Astrocyte (in vitro differentiated cells and primary cell): ENCODE measurements around the gene CCL22. TPM values are rescaled to one million over a fixed set of nuclear protein-coding genes. Genes with fewer than 3 reads are reported as not detected.

Source experiments
- DNase-seq: peaks from one replicate; pipeline ENCODE4 v3.0.0-alpha.2; 2010; ENCODE audit warnings: low read depth
- FAIRE-seq: peaks from 2 replicates; lab custom pipeline; 2011; peaks lifted over from hg19 to GRCh38; lab: Jason Lieb, UNC
- H2AFZ ChIP-seq: 2 replicates; pipeline ENCODE4 v1.6.0; 2012; ENCODE audit warnings: low read depth, low read length, inconsistent platforms
- H3K27ac ChIP-seq: 2 replicates; pipeline ENCODE4 v1.5.1; 2011; ENCODE audit warnings: low read depth, low read length, inconsistent platforms
- H3K27me3 ChIP-seq: 2 replicates; pipeline ENCODE4 v1.6.0; 2011; ENCODE audit warnings: low read length, inconsistent platforms; ENCODE audit not compliant: insufficient read depth
- H3K36me3 ChIP-seq: 2 replicates; pipeline ENCODE4 v1.5.1; 2011; ENCODE audit warnings: low read length, inconsistent platforms; ENCODE audit not compliant: insufficient read depth
- H3K4me1 ChIP-seq: 2 replicates; pipeline ENCODE4 v1.5.1; 2011; ENCODE audit warnings: low read length, inconsistent platforms; ENCODE audit not compliant: insufficient read depth
- H3K4me2 ChIP-seq: 2 replicates; pipeline ENCODE4 v1.6.0; 2012; ENCODE audit warnings: low read length, inconsistent platforms
- H3K4me3 ChIP-seq: 2 replicates; pipeline ENCODE4 v1.5.1; 2011; ENCODE audit warnings: low read depth, mild to moderate bottlenecking, low read length, inconsistent platforms; ENCODE audit not compliant: insufficient read depth
- H3K79me2 ChIP-seq: 2 replicates; pipeline ENCODE4 v1.6.0; 2012; ENCODE audit warnings: mild to moderate bottlenecking, low read length, inconsistent platforms; ENCODE audit not compliant: insufficient read depth
- H3K9ac ChIP-seq: 2 replicates; pipeline ENCODE4 v1.6.0; 2012; ENCODE audit warnings: mild to moderate bottlenecking, low read length, inconsistent platforms
- H3K9me3 ChIP-seq: 2 replicates; pipeline ENCODE4 v1.5.1; 2012; ENCODE audit warnings: low read depth, mild to moderate bottlenecking, low read length, inconsistent platforms; ENCODE audit not compliant: insufficient read depth
- H4K20me1 ChIP-seq: 2 replicates; pipeline ENCODE4 v1.6.0; 2012; ENCODE audit warnings: low read length, inconsistent platforms; ENCODE audit not compliant: insufficient read depth
- H3K27ac Mint-ChIP-seq: one replicate; pipeline ENCODE4 v1.8.0; 2021; ENCODE audit warnings: mild to moderate bottlenecking, mixed read lengths; ENCODE audit not compliant: unreplicated experiment
- H3K27me3 Mint-ChIP-seq: one replicate; pipeline ENCODE4 v1.8.0; 2021; ENCODE audit warnings: low read depth, mixed read lengths; ENCODE audit not compliant: unreplicated experiment
- H3K36me3 Mint-ChIP-seq: one replicate; pipeline ENCODE4 v1.8.0; 2021; ENCODE audit warnings: low read depth, mixed read lengths; ENCODE audit not compliant: unreplicated experiment
- H3K4me1 Mint-ChIP-seq: one replicate; pipeline ENCODE4 v1.8.0; 2021; ENCODE audit warnings: low read depth, mixed read lengths; ENCODE audit not compliant: unreplicated experiment
- H3K4me3 Mint-ChIP-seq: one replicate; pipeline ENCODE4 v1.8.0; 2021; ENCODE audit warnings: mild to moderate bottlenecking, moderate library complexity, mixed read lengths; ENCODE audit not compliant: unreplicated experiment
- H3K9me3 Mint-ChIP-seq: one replicate; pipeline ENCODE4 v1.8.0; 2021; ENCODE audit warnings: mild to moderate bottlenecking, mixed read lengths; ENCODE audit not compliant: unreplicated experiment
- EZH2 ChIP-seq: IDR thresholded peaks from 2 replicates; pipeline ENCODE4 v1.6.1; 2012; ENCODE audit warnings: mild to moderate bottlenecking, low read length, inconsistent platforms; ENCODE audit not compliant: insufficient read depth
- total RNA-seq: library from RNA; stranded (reverse); gene quantifications from 2 replicates; pipeline ENCODE4 v1.2.1, GENCODE V29; 2021
- TF ChIP-seq, protein P1 (sequence below): IDR thresholded peaks from 2 replicates; pipeline ENCODE4 v1.5.1; 2011; ENCODE audit warnings: low read depth, mild to moderate bottlenecking, inconsistent platforms, low read length, moderate library complexity; ENCODE audit not compliant: insufficient read depth

Gene CCL22
- total RNA-seq, 1 donor from 2014 or later: not detected

DNA sequence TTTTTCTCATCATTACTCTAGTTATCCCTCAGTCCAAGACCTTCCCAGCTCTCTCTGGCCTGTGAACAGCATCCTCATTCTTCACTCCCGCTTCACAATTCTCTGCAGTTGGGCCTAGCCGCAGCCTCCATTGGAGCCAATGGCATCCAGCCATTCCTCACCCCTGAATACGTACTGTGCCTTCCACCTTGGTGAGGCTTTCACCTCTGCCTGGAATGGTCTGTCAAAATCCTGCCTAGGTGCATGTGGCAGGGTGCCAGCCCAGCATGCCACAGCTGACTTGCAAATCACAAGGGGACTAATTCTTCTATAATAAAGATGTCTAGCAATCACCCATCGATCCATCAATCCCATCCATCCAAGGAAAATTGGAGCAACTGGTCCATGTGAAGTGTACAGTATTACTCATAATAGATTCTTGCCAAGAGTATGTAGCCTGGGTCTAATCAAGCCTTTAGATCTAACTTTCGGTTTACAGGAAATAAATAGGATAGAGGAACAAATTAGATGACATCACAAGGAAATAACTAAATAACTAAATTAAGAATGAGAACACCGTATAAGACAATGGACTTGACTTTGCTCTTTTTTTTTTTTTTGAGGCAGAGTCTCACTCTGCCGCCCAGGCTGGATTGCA is 8.7 kb downstream of the CCL22 start:
- Histone ChIP-seq H3K27me3 (peaks cover 9% of the 10 kb centered on the region), H3K4me1 (peaks cover 4% of the 10 kb centered on the region), H3K9ac (no peak overlapping the region), H3K36me3 (no peaks in the 10 kb centered on the region), H2AFZ (no peak overlapping the region), H3K9me3 (no peaks in the 10 kb centered on the region), H3K79me2 (no peaks in the 10 kb centered on the region), H3K27ac (no peak overlapping the region), H3K4me2 (no peak overlapping the region), H4K20me1 (no peaks in the 10 kb centered on the region), H3K4me3 (no peak overlapping the region)
- TF ChIP-seq EZH2: no peak
- TF ChIP-seq, protein P1, sequence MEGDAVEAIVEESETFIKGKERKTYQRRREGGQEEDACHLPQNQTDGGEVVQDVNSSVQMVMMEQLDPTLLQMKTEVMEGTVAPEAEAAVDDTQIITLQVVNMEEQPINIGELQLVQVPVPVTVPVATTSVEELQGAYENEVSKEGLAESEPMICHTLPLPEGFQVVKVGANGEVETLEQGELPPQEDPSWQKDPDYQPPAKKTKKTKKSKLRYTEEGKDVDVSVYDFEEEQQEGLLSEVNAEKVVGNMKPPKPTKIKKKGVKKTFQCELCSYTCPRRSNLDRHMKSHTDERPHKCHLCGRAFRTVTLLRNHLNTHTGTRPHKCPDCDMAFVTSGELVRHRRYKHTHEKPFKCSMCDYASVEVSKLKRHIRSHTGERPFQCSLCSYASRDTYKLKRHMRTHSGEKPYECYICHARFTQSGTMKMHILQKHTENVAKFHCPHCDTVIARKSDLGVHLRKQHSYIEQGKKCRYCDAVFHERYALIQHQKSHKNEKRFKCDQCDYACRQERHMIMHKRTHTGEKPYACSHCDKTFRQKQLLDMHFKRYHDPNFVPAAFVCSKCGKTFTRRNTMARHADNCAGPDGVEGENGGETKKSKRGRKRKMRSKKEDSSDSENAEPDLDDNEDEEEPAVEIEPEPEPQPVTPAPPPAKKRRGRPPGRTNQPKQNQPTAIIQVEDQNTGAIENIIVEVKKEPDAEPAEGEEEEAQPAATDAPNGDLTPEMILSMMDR: no peak
- Mint-ChIP-seq H3K9me3 (no peaks in the 10 kb centered on the region), H3K36me3 (no peaks in the 10 kb centered on the region), H3K27me3 (peaks cover 23% of the 10 kb centered on the region), H3K27ac (no peak overlapping the region), H3K4me3 (no peak overlapping the region), H3K4me1 (no peaks in the 10 kb centered on the region)
- DNase-seq (peak; percentile 44), FAIRE-seq (no peak)

DNA sequence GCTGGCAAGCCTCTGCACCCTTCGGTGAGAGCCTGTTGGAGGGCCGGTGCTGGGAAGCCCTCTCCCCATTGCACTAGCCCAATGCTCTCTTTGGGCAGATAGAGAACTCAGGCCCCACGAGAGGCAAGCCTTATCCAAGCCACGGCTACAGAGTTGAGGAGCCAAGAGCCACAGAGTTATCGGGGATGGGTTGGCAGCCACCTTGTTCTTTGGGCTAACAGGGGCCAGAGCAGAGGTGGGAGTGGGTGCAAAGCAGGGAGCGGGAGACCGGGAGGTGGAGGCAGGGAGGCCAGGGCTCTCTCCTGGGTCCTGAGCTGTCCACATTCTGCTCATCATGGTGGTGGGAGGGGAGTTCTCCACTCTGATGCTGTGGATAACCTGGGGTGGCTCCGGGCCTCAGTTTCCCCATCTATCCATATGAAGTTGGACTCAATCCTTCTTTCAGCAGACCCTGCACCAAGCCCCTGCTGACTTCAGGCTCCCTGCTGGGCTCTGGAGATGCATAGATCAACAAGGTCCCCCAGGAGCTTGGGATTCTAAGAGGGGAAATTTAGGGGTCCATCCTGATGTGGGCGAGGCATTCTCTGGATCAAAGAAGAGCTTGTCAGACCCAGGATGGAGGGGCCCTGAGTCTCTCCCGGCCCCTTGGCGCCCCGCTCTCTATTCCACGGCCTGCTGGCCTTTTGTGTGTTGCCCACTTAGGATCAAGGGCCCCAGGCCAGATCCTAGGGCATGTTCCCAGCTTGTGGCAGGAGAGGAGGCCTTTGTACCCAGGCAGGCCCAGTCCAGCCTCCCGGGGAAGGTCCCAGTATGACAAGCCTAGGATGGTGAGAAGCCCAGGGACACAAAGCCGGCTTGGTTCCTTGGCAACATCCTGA is 13.2 kb downstream of the CCL22 start:
- H3K27ac Mint-ChIP-seq: no peak overlapping the region
- DNase-seq (no peak), FAIRE-seq (no peak)
- no peaks in the 10 kb centered on the region for H3K36me3 ChIP-seq
- peaks cover 5% of the 10 kb centered on the region for H3K9me3 Mint-ChIP-seq
- H3K9me3 ChIP-seq: no peaks in the 10 kb centered on the region
- no peaks in the 10 kb centered on the region for H3K36me3 Mint-ChIP-seq
- H3K27me3 Mint-ChIP-seq: peaks cover 3% of the 10 kb centered on the region
- peaks cover 25% of the 10 kb centered on the region for H3K4me1 ChIP-seq
- TF ChIP-seq, protein P1: no peak
- TF ChIP-seq EZH2: no peak
- no peak overlapping the region for H3K4me3 ChIP-seq
- peaks cover 17% of the 10 kb centered on the region for H3K4me1 Mint-ChIP-seq
- peaks cover 2% of the 10 kb centered on the region for H3K27me3 ChIP-seq
- H3K4me2 ChIP-seq: peak overlapping the region; percentile 84
- no peaks in the 10 kb centered on the region for H4K20me1 ChIP-seq
- H2AFZ ChIP-seq: peak overlapping the region; percentile 79
- H3K4me3 Mint-ChIP-seq: peak overlapping the region; percentile 78
- H3K9ac ChIP-seq: peak overlapping the region; percentile 64
- H3K27ac ChIP-seq: no peak overlapping the region
- H3K79me2 ChIP-seq: no peaks in the 10 kb centered on the region
